T-helper 1 cell treated with Interleukin-12 subunit alpha and Interleukin-12 subunit beta and Interleukin-4 antibody, amounts not matched to agents 30 μg/mL and 1 μg/mL, for 36 hours (primary cell): ENCODE results near the gene HBM.
"Not testable (repeated sequence)": the region's sequence is repeated elsewhere in the genome, so short reads cannot be mapped to it uniquely, and the experiment has no call there.

Experiments
- H3K27ac Mint-ChIP-seq: one replicate; pipeline ENCODE4 v1.8.0; 2021; ENCODE audit warnings: mild to moderate bottlenecking, mixed read lengths
- H3K27me3 Mint-ChIP-seq: one replicate; pipeline ENCODE4 v1.8.0; 2021; ENCODE audit warnings: low read depth, mixed read lengths
- H3K36me3 Mint-ChIP-seq: one replicate; pipeline ENCODE4 v1.8.0; 2021; ENCODE audit warnings: low read depth, mixed read lengths
- H3K4me1 Mint-ChIP-seq: one replicate; pipeline ENCODE4 v1.8.0; 2021; ENCODE audit warnings: low read depth, mixed read lengths
- H3K4me3 Mint-ChIP-seq: one replicate; pipeline ENCODE4 v1.8.0; 2021; ENCODE audit warnings: mild to moderate bottlenecking, moderate library complexity, mixed read lengths
- H3K9me3 Mint-ChIP-seq: one replicate; pipeline ENCODE4 v1.8.0; 2021; ENCODE audit warnings: mixed read lengths

HBM gene

DNA sequence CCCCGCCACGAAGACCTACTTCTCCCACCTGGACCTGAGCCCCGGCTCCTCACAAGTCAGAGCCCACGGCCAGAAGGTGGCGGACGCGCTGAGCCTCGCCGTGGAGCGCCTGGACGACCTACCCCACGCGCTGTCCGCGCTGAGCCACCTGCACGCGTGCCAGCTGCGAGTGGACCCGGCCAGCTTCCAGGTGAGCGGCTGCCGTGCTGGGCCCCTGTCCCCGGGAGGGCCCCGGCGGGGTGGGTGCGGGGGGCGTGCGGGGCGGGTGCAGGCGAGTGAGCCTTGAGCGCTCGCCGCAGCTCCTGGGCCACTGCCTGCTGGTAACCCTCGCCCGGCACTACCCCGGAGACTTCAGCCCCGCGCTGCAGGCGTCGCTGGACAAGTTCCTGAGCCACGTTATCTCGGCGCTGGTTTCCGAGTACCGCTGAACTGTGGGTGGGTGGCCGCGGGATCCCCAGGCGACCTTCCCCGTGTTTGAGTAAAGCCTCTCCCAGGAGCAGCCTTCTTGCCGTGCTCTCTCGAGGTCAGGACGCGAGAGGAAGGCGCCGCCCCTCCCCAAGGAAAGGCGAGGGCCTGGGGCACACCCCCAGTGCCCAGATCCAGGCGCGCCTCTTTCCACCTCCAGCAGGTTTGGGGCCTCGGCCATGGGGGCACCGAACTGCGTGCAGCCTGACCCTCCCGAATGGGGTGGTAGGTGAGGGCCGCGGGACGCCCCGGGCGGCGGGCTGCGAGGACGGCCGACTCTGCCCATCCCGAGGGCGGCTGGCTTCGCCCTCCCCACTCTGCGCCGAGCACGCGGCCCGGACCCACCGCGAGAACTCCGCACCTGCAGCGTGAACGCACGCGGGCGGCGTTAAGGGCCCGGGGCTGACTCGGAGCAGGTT lies 15.1 kb downstream of the HBM start:
- peaks cover 29% of the 10 kb centered on the region for H3K27me3 Mint-ChIP-seq
- no peak overlapping the region for H3K27ac Mint-ChIP-seq
- H3K4me1 Mint-ChIP-seq, result peaks cover 2% of the 10 kb centered on the region
- H3K36me3 Mint-ChIP-seq, result no peaks in the 10 kb centered on the region
- H3K9me3 Mint-ChIP-seq, result no peaks in the 10 kb centered on the region
- no peak overlapping the region for H3K4me3 Mint-ChIP-seq

- H3K36me3 Mint-ChIP-seq, result no peaks in the 10 kb centered on the region
- peaks cover 2% of the 10 kb centered on the region for H3K4me1 Mint-ChIP-seq
- no peaks in the 10 kb centered on the region for H3K9me3 Mint-ChIP-seq
- no peak overlapping the region for H3K27ac Mint-ChIP-seq
- H3K4me3 Mint-ChIP-seq, result no peak overlapping the region
- peaks cover 28% of the 10 kb centered on the region for H3K27me3 Mint-ChIP-seq
These were observed 15.8 kb downstream of the HBM start for GRCh38 chr16:181565-182021.

GRCh38 chr16:183005-183404 lies 17.2 kb downstream of the HBM start:
- peaks cover 3% of the 10 kb centered on the region for H3K36me3 Mint-ChIP-seq
- no peaks in the 10 kb centered on the region for H3K9me3 Mint-ChIP-seq
- no peak overlapping the region for H3K27ac Mint-ChIP-seq
- H3K27me3 Mint-ChIP-seq, result peaks cover 19% of the 10 kb centered on the region
- no peak overlapping the region for H3K4me3 Mint-ChIP-seq
- H3K4me1 Mint-ChIP-seq, result peaks cover 2% of the 10 kb centered on the region

GRCh38 chr16:185213-185612 lies 19.4 kb downstream of the HBM start:
- no peak overlapping the region for H3K27ac Mint-ChIP-seq

GRCh38 chr16:185691-186090 lies 19.9 kb downstream of the HBM start:
- Mint-ChIP-seq H3K27me3 (no peaks in the 10 kb centered on the region), H3K4me3 (no peak overlapping the region), H3K36me3 (peaks cover 11% of the 10 kb centered on the region), H3K4me1 (peaks cover 10% of the 10 kb centered on the region), H3K27ac (no peak overlapping the region), H3K9me3 (no peaks in the 10 kb centered on the region)

More at GRCh38 chr16:185213-185612, 19.4 kb downstream of the HBM start:
- Mint-ChIP-seq H3K9me3 (no peaks in the 10 kb centered on the region), H3K4me3 (no peak overlapping the region), H3K4me1 (peaks cover 10% of the 10 kb centered on the region), H3K27me3 (no peaks in the 10 kb centered on the region), H3K36me3 (peaks cover 11% of the 10 kb centered on the region)

GRCh38 chr16:187330-187729 lies 21.6 kb downstream of the HBM start:
- no peak overlapping the region for H3K4me3 Mint-ChIP-seq
- H3K27me3 Mint-ChIP-seq, result no peaks in the 10 kb centered on the region
- no peak overlapping the region for H3K27ac Mint-ChIP-seq
- no peaks in the 10 kb centered on the region for H3K9me3 Mint-ChIP-seq
- peaks cover 22% of the 10 kb centered on the region for H3K36me3 Mint-ChIP-seq
- H3K4me1 Mint-ChIP-seq, result peaks cover 8% of the 10 kb centered on the region

GRCh38 chr16:188674-189073 lies 22.9 kb downstream of the HBM start:
- no peaks in the 10 kb centered on the region for H3K9me3 Mint-ChIP-seq

DNA sequence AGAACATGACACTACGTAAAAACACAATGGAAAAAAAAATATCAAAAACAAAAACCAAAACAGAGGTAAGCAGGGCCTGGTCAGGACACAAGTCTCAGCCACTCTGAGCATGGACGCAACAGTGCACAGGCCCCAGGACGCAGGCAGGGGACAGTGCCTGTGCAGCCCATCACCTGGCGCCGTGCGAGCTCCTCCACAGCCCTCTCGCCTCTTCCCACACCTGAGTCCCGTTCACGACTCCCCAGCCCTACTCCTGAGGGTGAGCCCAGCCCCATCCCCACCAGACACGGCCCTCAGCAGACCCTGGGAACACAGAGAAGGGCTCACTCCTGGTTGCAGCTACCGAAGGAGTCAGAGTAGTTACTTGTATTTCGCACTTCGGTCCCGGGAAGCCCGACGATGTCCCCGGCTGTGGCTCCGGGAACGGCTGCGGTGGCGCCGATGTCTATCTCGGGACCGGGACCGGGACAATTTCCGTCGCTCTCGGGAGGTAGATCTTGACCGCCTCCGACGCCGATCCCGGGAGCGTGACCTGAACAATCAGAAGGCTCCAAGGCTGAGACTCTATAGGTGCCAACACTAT lies 23.9 kb downstream of the HBM start:
- Mint-ChIP-seq H3K27ac (no peak overlapping the region), H3K4me1 (peaks cover 8% of the 10 kb centered on the region), H3K4me3 (no peak overlapping the region), H3K36me3 (peaks cover 27% of the 10 kb centered on the region), H3K9me3 (no peaks in the 10 kb centered on the region), H3K27me3 (no peaks in the 10 kb centered on the region)

More at GRCh38 chr16:188674-189073, 22.9 kb downstream of the HBM start:
- peaks cover 25% of the 10 kb centered on the region for H3K36me3 Mint-ChIP-seq
- no peak overlapping the region for H3K27ac Mint-ChIP-seq
- no peak overlapping the region for H3K4me3 Mint-ChIP-seq
- H3K27me3 Mint-ChIP-seq, result no peaks in the 10 kb centered on the region
- H3K4me1 Mint-ChIP-seq, result peaks cover 8% of the 10 kb centered on the region

- H3K27ac Mint-ChIP-seq, result no peak overlapping the region
- peaks cover 32% of the 10 kb centered on the region for H3K36me3 Mint-ChIP-seq
- peaks cover 8% of the 10 kb centered on the region for H3K4me1 Mint-ChIP-seq
- no peak overlapping the region for H3K4me3 Mint-ChIP-seq
- H3K9me3 Mint-ChIP-seq, result no peaks in the 10 kb centered on the region
- no peaks in the 10 kb centered on the region for H3K27me3 Mint-ChIP-seq
These were observed 26.1 kb downstream of the HBM start for GRCh38 chr16:191831-192230.

GRCh38 chr16:192686-193085 lies 26.9 kb downstream of the HBM start:
- H3K4me1 Mint-ChIP-seq, result peaks cover 8% of the 10 kb centered on the region
- H3K4me3 Mint-ChIP-seq, result no peak overlapping the region
- no peak overlapping the region for H3K27ac Mint-ChIP-seq
- peaks cover 32% of the 10 kb centered on the region for H3K36me3 Mint-ChIP-seq
- H3K9me3 Mint-ChIP-seq, result no peaks in the 10 kb centered on the region
- no peaks in the 10 kb centered on the region for H3K27me3 Mint-ChIP-seq

DNA sequence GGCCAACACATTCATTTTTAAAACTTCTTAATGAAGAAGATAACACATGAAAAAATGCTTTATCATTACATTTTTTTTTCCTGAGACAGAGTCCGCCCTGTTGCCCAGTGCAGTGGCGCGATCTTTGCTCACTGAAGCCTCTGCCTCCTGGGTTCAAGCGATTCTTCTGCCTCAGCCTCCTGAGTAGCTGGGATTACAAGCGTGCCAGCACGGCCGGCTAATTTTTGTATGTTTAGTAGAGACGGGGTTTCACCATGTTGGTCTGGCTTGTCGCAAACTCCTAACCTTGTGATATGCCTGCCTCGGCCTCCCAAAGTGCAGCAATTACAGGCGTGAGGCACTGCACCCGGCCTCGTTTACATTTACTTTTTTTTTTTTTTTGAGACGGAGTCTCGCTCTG lies 27.7 kb downstream of the HBM start:
- Mint-ChIP-seq H3K27ac (no peak overlapping the region), H3K9me3 (no peaks in the 10 kb centered on the region), H3K4me1 (peaks cover 8% of the 10 kb centered on the region), H3K4me3 (no peak overlapping the region), H3K27me3 (no peaks in the 10 kb centered on the region), H3K36me3 (peaks cover 35% of the 10 kb centered on the region)

DNA sequence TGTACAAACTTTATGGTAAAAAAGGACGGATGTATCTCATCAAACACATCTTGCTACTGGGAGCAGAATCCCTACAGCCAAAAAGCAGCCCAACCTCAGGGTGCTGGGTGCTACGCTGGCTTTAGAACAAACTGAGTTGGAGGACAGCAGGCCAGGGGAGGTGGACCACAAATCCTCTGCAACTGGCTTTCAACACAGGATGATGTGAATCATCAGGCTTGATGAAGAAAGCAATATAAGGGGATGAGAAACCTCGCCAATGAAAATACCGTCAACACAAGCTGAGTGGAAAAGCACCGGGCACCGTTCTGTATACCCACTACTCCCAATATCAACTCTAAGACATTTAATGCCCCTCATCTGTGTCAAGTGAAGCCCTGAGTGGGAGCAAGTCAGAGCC lies 28.7 kb downstream of the HBM start:
- Mint-ChIP-seq H3K27me3 (no peaks in the 10 kb centered on the region), H3K4me3 (no peak overlapping the region), H3K9me3 (no peaks in the 10 kb centered on the region), H3K4me1 (no peaks in the 10 kb centered on the region), H3K36me3 (peaks cover 30% of the 10 kb centered on the region), H3K27ac (no peak overlapping the region)

DNA sequence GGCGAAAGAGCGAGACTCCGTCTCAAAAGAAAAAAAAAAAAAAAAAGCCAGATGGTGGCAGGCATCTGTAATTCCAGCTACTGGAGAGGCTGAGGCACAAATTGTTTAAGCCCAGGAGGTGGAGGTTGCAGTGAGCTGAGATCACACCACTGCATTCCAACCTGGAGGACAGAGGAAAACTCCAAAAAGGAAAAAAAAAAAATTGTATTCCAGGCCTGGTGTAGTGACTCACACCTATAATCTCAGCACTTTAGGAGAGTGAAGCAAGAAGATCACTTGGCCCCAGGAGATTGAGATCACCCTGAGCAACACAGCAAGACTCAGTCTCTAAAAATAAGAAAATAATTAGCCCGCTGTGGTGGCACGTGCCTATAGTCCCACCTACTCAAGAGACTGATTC lies 34.6 kb downstream of the HBM start:
- Mint-ChIP-seq H3K9me3 (no peaks in the 10 kb centered on the region), H3K4me3 (no peak overlapping the region), H3K27me3 (no peaks in the 10 kb centered on the region), H3K27ac (no peak overlapping the region), H3K36me3 (peaks cover 13% of the 10 kb centered on the region), H3K4me1 (no peaks in the 10 kb centered on the region)

- Mint-ChIP-seq H3K27ac (no peak overlapping the region), H3K4me1 (peaks cover 11% of the 10 kb centered on the region), H3K36me3 (peaks cover 23% of the 10 kb centered on the region), H3K27me3 (no peaks in the 10 kb centered on the region), H3K9me3 (no peaks in the 10 kb centered on the region), H3K4me3 (no peak overlapping the region)
These were observed 37.5 kb downstream of the HBM start for GRCh38 chr16:203246-203645.

DNA sequence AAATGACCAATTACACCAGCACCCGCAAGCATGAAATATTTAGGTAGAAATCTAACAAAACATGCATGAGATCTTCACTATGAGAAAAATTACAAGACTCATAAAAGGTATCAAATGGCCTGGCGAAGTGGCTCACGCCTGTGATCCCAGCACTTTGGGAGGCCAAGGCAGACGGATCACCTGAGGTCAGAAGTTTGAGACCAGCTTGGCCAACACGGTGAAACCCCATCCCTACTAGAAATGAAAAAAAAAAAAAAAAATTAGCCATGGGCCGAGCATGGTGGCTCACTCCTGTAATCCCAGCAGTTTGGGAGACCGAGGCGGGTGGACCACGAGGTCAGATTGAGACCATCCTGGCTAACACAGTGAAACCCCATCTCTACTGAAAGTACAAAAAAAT lies 38.3 kb downstream of the HBM start:
- Mint-ChIP-seq H3K4me1 (peaks cover 11% of the 10 kb centered on the region), H3K36me3 (peaks cover 25% of the 10 kb centered on the region)
- not testable (repeated sequence) for H3K4me3 Mint-ChIP-seq, H3K27me3 Mint-ChIP-seq, H3K9me3 Mint-ChIP-seq, H3K27ac Mint-ChIP-seq
